Natural killer cell treated with Interleukin-12 subunit alpha and Interleukin-12 subunit beta and Interleukin-15 and Interleukin-18, amount 100 ng/mL, for 72 hours (primary cell): ENCODE data around the gene METTL15. TPM values are rescaled to one million over a fixed set of nuclear protein-coding genes. Genes with fewer than 3 reads are reported as not detected.
"Not testable (repeated sequence)": the region's sequence is repeated elsewhere in the genome, so short reads cannot be mapped to it uniquely, and the experiment has no call there.

ENCODE experiments used
- ATAC-seq, 2 donors: fragments of 150-1000 bp; cut with Tn5 transposase in 1 of 2; sonication (Bioruptor Pico), chemical (Tn5 transposase) in 1 of 2; 2 replicates each; pipeline ENCODE4 v1.10.0; 2021
- DNase-seq: peaks from one replicate; pipeline ENCODE4 v3.0.0; 2022; ENCODE audit warnings: low spot score
- H3K27ac Mint-ChIP-seq, 2 donors: 1 replicate in 1 of 2; 2 replicates in 1 of 2; pipeline ENCODE4 v1.8.0; 2022; ENCODE audit warnings: mixed read lengths in 2 of 2, mild to moderate bottlenecking in 1 of 2, moderate library complexity in 1 of 2
- H3K27me3 Mint-ChIP-seq, 2 donors: 1 replicate in 1 of 2; 2 replicates in 1 of 2; pipeline ENCODE4 v1.8.0; 2022; ENCODE audit warnings: mixed read lengths in 2 of 2
- H3K36me3 Mint-ChIP-seq: one replicate; pipeline ENCODE4 v1.8.0; 2022; ENCODE audit warnings: mixed read lengths
- H3K4me1 Mint-ChIP-seq, 2 donors: 1 replicate in 1 of 2; 2 replicates in 1 of 2; pipeline ENCODE4 v1.8.0; 2022; ENCODE audit warnings: low read depth in 2 of 2, mixed read lengths in 2 of 2, mild to moderate bottlenecking in 1 of 2
- H3K4me3 Mint-ChIP-seq: one replicate; pipeline ENCODE4 v1.8.0; 2022; ENCODE audit warnings: mixed read lengths
- H3K9me3 Mint-ChIP-seq: 2 replicates; pipeline ENCODE4 v1.8.0; 2022; ENCODE audit warnings: mixed read lengths
- total RNA-seq, 2 donors: library from RNA; stranded (reverse); gene quantifications; one replicate each; pipeline ENCODE4 v1.2.3, GENCODE V29; 2022

The METTL15 gene
- total RNA-seq, 2 donors from 2014 or later, result 15.7 to 16.6 TPM

- Mint-ChIP-seq H3K36me3 (no peaks in the 10 kb centered on the region), H3K4me1 (peaks cover 0 to 2% of the 10 kb centered on the region in 2 donors)
Measured at GRCh38 chr11:28100665-28101064, 7.5 kb upstream of the METTL15 start.

GRCh38 chr11:28102300-28102699 is 5.9 kb upstream of the METTL15 start:
- H3K4me1 Mint-ChIP-seq, result not testable (repeated sequence)

More at GRCh38 chr11:28100665-28101064, 7.5 kb upstream of the METTL15 start:
- Mint-ChIP-seq H3K9me3 (no peaks in the 10 kb centered on the region), H3K4me3 (no peak overlapping the region), H3K27ac (no peak overlapping the region), H3K27me3 (no peaks in the 10 kb centered on the region)
- DNase-seq (no peak), ATAC-seq (no peak)

GRCh38 chr11:28104425-28104824 is 3.8 kb upstream of the METTL15 start:
- H3K4me3 Mint-ChIP-seq, result no peak overlapping the region
- H3K27ac Mint-ChIP-seq, result no peak overlapping the region
- peaks cover 19 to 24% of the 10 kb centered on the region in 2 donors for H3K4me1 Mint-ChIP-seq
- ATAC-seq, result no peak
- no peaks in the 10 kb centered on the region for H3K9me3 Mint-ChIP-seq
- DNase-seq, result no peak
- H3K36me3 Mint-ChIP-seq, result no peaks in the 10 kb centered on the region
- no peaks in the 10 kb centered on the region for H3K27me3 Mint-ChIP-seq

More at GRCh38 chr11:28102300-28102699, 5.9 kb upstream of the METTL15 start:
- H3K9me3 Mint-ChIP-seq, H3K27ac Mint-ChIP-seq, H3K36me3 Mint-ChIP-seq, H3K4me3 Mint-ChIP-seq, H3K27me3 Mint-ChIP-seq, DNase-seq, ATAC-seq: not testable (repeated sequence)

GRCh38 chr11:28104984-28105383 is 3.2 kb upstream of the METTL15 start:
- Mint-ChIP-seq H3K27me3 (no peaks in the 10 kb centered on the region), H3K27ac (no peak overlapping the region), H3K4me1 (peaks cover 25% of the 10 kb centered on the region in 2 donors), H3K36me3 (no peaks in the 10 kb centered on the region), H3K9me3 (no peaks in the 10 kb centered on the region), H3K4me3 (no peak overlapping the region)
- no peak for DNase-seq
- ATAC-seq, result no peak

GRCh38 chr11:28105869-28106268 is 2.3 kb upstream of the METTL15 start:
- Mint-ChIP-seq H3K4me1 (peaks cover 26 to 31% of the 10 kb centered on the region in 2 donors), H3K36me3 (peaks cover 4% of the 10 kb centered on the region), H3K27ac (no peak overlapping the region), H3K9me3 (no peaks in the 10 kb centered on the region), H3K27me3 (no peaks in the 10 kb centered on the region), H3K4me3 (peak overlapping the region; percentile 94)
- DNase-seq (no peak), ATAC-seq (no peak)

- no peaks in the 10 kb centered on the region for H3K27me3 Mint-ChIP-seq
- ATAC-seq, result no peak
- H3K4me1 Mint-ChIP-seq, result peaks cover 28 to 31% of the 10 kb centered on the region in 2 donors
- peak overlapping the region; percentile 94 for H3K4me3 Mint-ChIP-seq
- no peak for DNase-seq
- peaks cover 4% of the 10 kb centered on the region for H3K36me3 Mint-ChIP-seq
- H3K27ac Mint-ChIP-seq, result no peak overlapping the region
- no peaks in the 10 kb centered on the region for H3K9me3 Mint-ChIP-seq
Measured at GRCh38 chr11:28106353-28107043, 1.7 kb upstream of the METTL15 start.

- Mint-ChIP-seq H3K4me3 (peak overlapping the region; percentile 94), H3K36me3 (peaks cover 4% of the 10 kb centered on the region), H3K4me1 (peaks cover 35% of the 10 kb centered on the region in 2 donors), H3K27ac (peak overlapping the region; percentile 93 to 94), H3K27me3 (no peaks in the 10 kb centered on the region), H3K9me3 (no peaks in the 10 kb centered on the region)
- DNase-seq, result no peak
- ATAC-seq, result no peak
Measured at GRCh38 chr11:28107191-28107749, 918 bp upstream of the METTL15 start.

- DNase-seq, result no peak
- H3K4me3 Mint-ChIP-seq, result peak overlapping the region; percentile 94
- peak overlapping the region; percentile 93 to 94 for H3K27ac Mint-ChIP-seq
- H3K36me3 Mint-ChIP-seq, result peaks cover 4% of the 10 kb centered on the region
- peaks cover 35% of the 10 kb centered on the region in 2 donors for H3K4me1 Mint-ChIP-seq
- H3K27me3 Mint-ChIP-seq, result no peaks in the 10 kb centered on the region
- no peak for ATAC-seq
- H3K9me3 Mint-ChIP-seq, result no peaks in the 10 kb centered on the region
Measured at GRCh38 chr11:28108958-28109357, 770 bp downstream of the METTL15 start.

GRCh38 chr11:28110108-28110820 is 2.1 kb downstream of the METTL15 start:
- peaks cover 35% of the 10 kb centered on the region in 2 donors for H3K4me1 Mint-ChIP-seq
- H3K36me3 Mint-ChIP-seq, result peaks cover 4% of the 10 kb centered on the region
- peak overlapping the region; percentile 93 to 94 for H3K27ac Mint-ChIP-seq
- H3K4me3 Mint-ChIP-seq, result peak overlapping the region; percentile 94
- H3K27me3 Mint-ChIP-seq, result no peaks in the 10 kb centered on the region
- no peaks in the 10 kb centered on the region for H3K9me3 Mint-ChIP-seq
- ATAC-seq (peak; percentile 48 to 59), DNase-seq (peak; percentile 69)

- no peaks in the 10 kb centered on the region for H3K9me3 Mint-ChIP-seq
- DNase-seq (no peak), ATAC-seq (no peak)
- peaks cover 35% of the 10 kb centered on the region in 2 donors for H3K4me1 Mint-ChIP-seq
- no peaks in the 10 kb centered on the region for H3K27me3 Mint-ChIP-seq
- H3K27ac Mint-ChIP-seq, result peak overlapping the region; percentile 93 to 94
- H3K4me3 Mint-ChIP-seq, result peak overlapping the region; percentile 94
- H3K36me3 Mint-ChIP-seq, result peaks cover 4% of the 10 kb centered on the region
Measured at GRCh38 chr11:28110821-28111200, 2.6 kb downstream of the METTL15 start.

GRCh38 chr11:28114116-28114515 is 5.9 kb downstream of the METTL15 start:
- ATAC-seq, result no peak

GRCh38 chr11:28114731-28115130 is 6.5 kb downstream of the METTL15 start:
- H3K27ac Mint-ChIP-seq, result no peak overlapping the region
- DNase-seq (no peak), ATAC-seq (no peak)
- H3K27me3 Mint-ChIP-seq, result no peaks in the 10 kb centered on the region
- H3K4me1 Mint-ChIP-seq, result peaks cover 11 to 12% of the 10 kb centered on the region in 2 donors
- H3K36me3 Mint-ChIP-seq, result peaks cover 4% of the 10 kb centered on the region
- H3K4me3 Mint-ChIP-seq, result no peak overlapping the region
- H3K9me3 Mint-ChIP-seq, result no peaks in the 10 kb centered on the region

More at GRCh38 chr11:28114116-28114515, 5.9 kb downstream of the METTL15 start:
- no peak for DNase-seq
- Mint-ChIP-seq H3K9me3 (no peaks in the 10 kb centered on the region), H3K4me3 (no peak overlapping the region), H3K27ac (no peak overlapping the region), H3K4me1 (peaks cover 15 to 19% of the 10 kb centered on the region in 2 donors), H3K27me3 (no peaks in the 10 kb centered on the region), H3K36me3 (peaks cover 4% of the 10 kb centered on the region)

- ATAC-seq, result no peak
Measured at GRCh38 chr11:28117712-28118111, 9.5 kb downstream of the METTL15 start.

GRCh38 chr11:28123151-28123581 is 15.0 kb downstream of the METTL15 start:
- ATAC-seq (no peak), DNase-seq (no peak)
- Mint-ChIP-seq H3K27ac (no peak overlapping the region), H3K4me1 (peaks cover 0 to 10% of the 10 kb centered on the region in 2 donors), H3K36me3 (peaks cover 13% of the 10 kb centered on the region), H3K27me3 (no peaks in the 10 kb centered on the region), H3K9me3 (no peaks in the 10 kb centered on the region), H3K4me3 (no peak overlapping the region)

More at GRCh38 chr11:28117712-28118111, 9.5 kb downstream of the METTL15 start:
- Mint-ChIP-seq H3K27ac (no peak overlapping the region), H3K27me3 (no peaks in the 10 kb centered on the region), H3K36me3 (no peaks in the 10 kb centered on the region), H3K9me3 (no peaks in the 10 kb centered on the region), H3K4me3 (no peak overlapping the region), H3K4me1 (peaks cover 0 to 5% of the 10 kb centered on the region in 2 donors)
- DNase-seq, result no peak
